Suppressor macrophage (primary cell): ENCODE measurements around the gene PLA2G1B.

Source experiments
- DNase-seq, 4 experiments: peaks; one replicate each; pipeline ENCODE4 v3.0.0-alpha.2; 2020 to 2022

Gene PLA2G1B

DNA sequence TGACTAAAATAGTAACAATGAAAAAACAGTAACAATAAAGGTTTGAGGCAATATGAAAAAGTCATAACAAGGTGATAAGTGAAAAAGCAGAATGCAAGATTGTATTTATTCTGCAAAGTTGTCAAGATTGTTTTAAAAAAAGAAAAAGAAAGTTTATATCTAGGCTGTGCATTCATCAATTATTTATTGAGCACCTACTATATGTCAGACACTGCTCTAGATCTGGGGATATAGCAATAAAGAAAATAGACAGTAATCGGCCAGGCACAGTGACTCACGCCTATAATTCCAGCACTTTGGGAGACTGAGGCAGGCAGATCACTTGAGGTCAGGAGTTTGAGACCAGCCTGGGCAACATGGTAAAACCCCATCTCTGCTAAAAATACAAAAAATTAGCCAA lies 3.8 kb downstream of the PLA2G1B start:
- no peak for DNase-seq

- no peak for DNase-seq
Measured at GRCh38 chr12:120321382-120322202, 6.0 kb downstream of the PLA2G1B start.

DNA sequence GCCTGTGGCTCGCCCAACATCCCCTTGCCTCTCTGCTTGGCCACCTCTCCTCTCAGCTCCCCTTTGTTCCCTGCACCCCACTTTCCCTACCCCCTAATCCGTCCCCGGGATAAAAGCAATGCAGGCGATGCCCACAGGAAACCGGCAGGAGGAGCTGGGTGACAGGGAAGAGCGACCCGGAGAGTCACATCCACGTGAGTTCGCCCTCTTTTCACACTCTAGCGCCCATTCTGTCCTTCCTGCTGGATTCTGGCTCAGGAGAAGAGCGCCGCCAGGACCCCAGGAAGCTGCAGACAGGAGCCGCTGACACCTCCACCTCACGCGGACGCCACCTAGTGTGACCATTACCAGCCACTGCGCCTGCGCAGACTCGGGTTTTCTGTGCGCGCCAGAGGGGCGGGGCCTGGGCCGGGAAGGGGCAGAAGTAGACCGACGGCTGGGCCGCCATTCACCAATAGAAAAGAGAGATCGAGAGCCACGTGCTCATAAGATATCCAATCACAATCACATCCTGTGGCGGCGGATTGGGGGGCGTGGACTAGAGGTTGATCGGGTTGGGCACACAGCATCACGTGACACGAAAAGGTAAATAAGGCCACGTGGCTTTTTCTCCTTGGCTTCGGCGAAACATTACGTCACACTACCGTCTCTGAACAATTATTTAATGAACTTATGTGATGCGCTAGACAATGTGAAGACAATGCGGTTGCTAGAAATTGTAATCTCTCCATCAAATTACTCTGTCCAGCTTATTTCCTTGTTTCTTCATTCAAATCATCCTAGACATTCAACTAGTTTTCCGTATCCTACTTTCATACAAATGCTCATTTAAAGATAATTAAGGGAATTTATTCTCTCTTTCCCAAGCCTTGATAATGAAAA lies 10.1 kb downstream of the PLA2G1B start:
- peak; percentile 99 for DNase-seq

GRCh38 chr12:120316798-120317223 lies 10.8 kb downstream of the PLA2G1B start:
- peak in 1 of 4 experiments; percentile 1 for DNase-seq

GRCh38 chr12:120314220-120314619 lies 13.4 kb downstream of the PLA2G1B start:
- DNase-seq, result no peak

DNA sequence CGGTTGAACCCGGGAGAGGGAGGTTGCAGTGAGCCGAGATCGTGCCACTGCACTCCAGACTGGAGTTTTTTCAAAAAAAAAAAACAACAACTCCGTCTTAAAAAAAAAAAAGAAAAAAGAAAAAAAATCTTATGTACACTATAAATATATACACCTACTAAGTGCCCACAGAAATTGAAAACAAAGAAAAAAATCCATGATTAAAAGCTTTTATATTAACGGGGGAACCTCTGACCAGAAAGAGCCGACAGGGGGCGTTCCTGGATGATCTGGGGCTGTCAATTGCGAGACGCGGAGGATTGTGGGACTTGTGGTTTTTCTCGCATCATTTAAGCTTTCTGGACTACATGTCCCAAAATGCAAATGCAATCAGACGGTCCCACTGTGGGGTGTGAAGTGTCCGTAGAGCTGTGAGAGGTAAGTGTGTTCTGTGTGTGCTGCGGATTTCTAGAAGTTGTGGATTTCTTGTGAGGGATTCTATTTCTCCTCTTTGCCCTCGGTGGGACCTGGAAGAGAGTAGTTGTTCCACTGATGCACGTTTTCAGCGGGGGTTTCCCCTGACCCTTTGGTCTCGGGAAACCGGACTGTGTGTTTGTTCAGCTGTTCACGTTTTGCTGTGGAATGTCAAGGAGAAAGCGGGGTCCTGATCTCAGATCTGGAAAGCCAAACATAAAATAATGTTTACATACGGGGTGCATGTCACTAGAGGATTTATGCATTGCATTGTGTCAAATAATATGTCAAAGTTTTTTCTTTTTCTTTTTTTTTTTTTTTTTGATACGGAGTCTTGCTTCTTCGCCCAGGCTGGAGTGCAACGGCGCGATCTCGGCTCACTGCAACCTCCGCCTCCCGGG lies 25.4 kb downstream of the PLA2G1B start, which contains the start of gene SIRT4:
Gene SIRT4, plus strand, starts transcription at position 360 of the 854 bp plus-strand sequence. CDS start 1,241 bp downstream, outside the sequence.
- DNase-seq, result peak; percentile 94 to 97 (median 96)

GRCh38 chr12:120292661-120293531 lies 34.7 kb downstream of the PLA2G1B start, which contains the start of gene RNU4-1:
Gene RNU4-1, minus strand, starts transcription at chr12:120293237.
- peak; percentile 86 to 95 (median 92) for DNase-seq

- no peak for DNase-seq
Measured at GRCh38 chr12:120292411-120292660, 35.2 kb downstream of the PLA2G1B start.

GRCh38 chr12:120290609-120291305 lies 36.8 kb downstream of the PLA2G1B start:
- peak; percentile 41 to 66 (median 55) for DNase-seq

DNA sequence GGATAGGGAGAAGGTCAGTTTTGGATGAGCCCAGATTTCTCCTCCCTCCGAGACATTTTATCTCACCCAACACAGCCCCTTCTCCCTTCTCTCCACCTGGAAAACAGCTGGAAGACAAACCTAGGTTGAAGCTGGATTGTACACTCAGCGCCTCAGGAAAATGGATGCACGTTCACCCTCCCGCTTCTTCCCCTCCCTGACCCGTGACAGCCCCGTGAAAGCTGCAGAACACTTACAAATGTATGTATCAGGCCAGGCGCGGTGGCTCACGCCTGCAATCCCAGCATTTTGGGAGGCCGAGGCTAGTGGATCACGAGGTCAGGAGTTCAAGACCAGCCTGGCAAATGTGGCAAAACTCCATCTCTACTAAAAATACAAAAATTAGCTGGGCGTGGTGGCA lies 40.1 kb downstream of the PLA2G1B start:
- DNase-seq, result no peak

GRCh38 chr12:120286768-120287490 lies 40.6 kb downstream of the PLA2G1B start:
- DNase-seq, result no peak

GRCh38 chr12:120284381-120284780 lies 43.2 kb downstream of the PLA2G1B start:
- DNase-seq, result no peak

DNA sequence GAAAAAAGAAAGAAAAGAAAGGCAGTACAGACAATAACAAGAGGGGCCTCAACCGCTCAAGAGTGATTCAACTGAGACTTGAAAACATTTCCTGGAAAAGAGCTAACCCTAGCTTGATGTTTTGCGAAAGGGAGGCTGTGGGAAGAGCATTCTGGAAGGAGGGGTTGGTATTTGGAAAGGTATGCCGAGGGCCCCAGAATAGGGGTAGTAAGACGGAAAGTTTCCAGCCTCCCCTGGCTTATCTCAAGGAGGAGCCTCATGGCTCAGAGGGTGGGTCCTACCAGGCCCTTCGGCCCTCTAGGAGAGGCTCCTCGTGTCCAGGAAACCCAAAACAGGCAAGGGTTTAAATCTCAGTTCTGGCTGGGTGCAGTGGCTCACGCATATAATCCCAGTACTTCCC lies 44.3 kb downstream of the PLA2G1B start:
- no peak for DNase-seq

GRCh38 chr12:120278137-120279069 lies 49.2 kb downstream of the PLA2G1B start:
- DNase-seq, result no peak

- no peak for DNase-seq
Measured at GRCh38 chr12:120276734-120277133, 50.8 kb downstream of the PLA2G1B start.
